Measurements from ENCODE around the gene HNF4A.

The HNF4A gene

GRCh38 chr20:44426879-44427790 is 71.6 kb downstream of the HNF4A start:
- DNase-seq (ENCODE audit: low read depth) = no peak

GRCh38 chr20:44427804-44428173 is 72.3 kb downstream of the HNF4A start:
- DNase-seq (ENCODE audit: low read depth) = no peak

- DNase-seq (ENCODE audit: low read depth) = no peak
These were observed 72.9 kb downstream of the HNF4A start for GRCh38 chr20:44428174-44429016.

GRCh38 chr20:44429017-44429339 is 73.5 kb downstream of the HNF4A start:
- no peak for DNase-seq (ENCODE audit: low read depth)

- no peak for DNase-seq (ENCODE audit: low read depth)
These were observed 74.1 kb downstream of the HNF4A start for GRCh38 chr20:44429419-44430269.

GRCh38 chr20:44430270-44431065 is 75.0 kb downstream of the HNF4A start:
- DNase-seq (ENCODE audit: low read depth) = no peak

- no peak for DNase-seq (ENCODE audit: low read depth)
These were observed 75.6 kb downstream of the HNF4A start for GRCh38 chr20:44431118-44431501.

- DNase-seq (ENCODE audit: low read depth) = no peak
These were observed 76.2 kb downstream of the HNF4A start for GRCh38 chr20:44431502-44432234.

- DNase-seq (ENCODE audit: low read depth) = no peak
These were observed 77.4 kb downstream of the HNF4A start for GRCh38 chr20:44432618-44433577.

GRCh38 chr20:44433751-44434538 is 78.4 kb downstream of the HNF4A start:
- no peak for DNase-seq (ENCODE audit: low read depth)

- DNase-seq (ENCODE audit: low read depth) = no peak
These were observed 80.3 kb downstream of the HNF4A start for GRCh38 chr20:44435630-44436335.

GRCh38 chr20:44436393-44436792 is 80.9 kb downstream of the HNF4A start:
- no peak for DNase-seq (ENCODE audit: low read depth)

- no peak for DNase-seq (ENCODE audit: low read depth)
These were observed 82.0 kb downstream of the HNF4A start for GRCh38 chr20:44437497-44437896.

GRCh38 chr20:44438782-44439181 is 83.3 kb downstream of the HNF4A start:
- DNase-seq (ENCODE audit: low read depth) = no peak

- no peak for DNase-seq (ENCODE audit: low read depth)
These were observed 83.8 kb downstream of the HNF4A start for GRCh38 chr20:44439318-44439717.

- no peak for DNase-seq (ENCODE audit: low read depth)
These were observed 87.0 kb downstream of the HNF4A start for GRCh38 chr20:44442298-44443070.
